HCT116 (cell line): Measurements from ENCODE around the gene NAV3. TPM values are rescaled to one million over a fixed set of nuclear protein-coding genes. Genes with fewer than 3 reads are reported as not detected.
A peak's percentile ranks its signal among the peaks of the same experiment; 100 is the strongest.

ENCODE experiments used
- ATAC-seq: fragments of 200-7000 bp; cut with Tn5 transposase; 2 replicates; pipeline ENCODE4 v1.9.1; 2020; ENCODE audit warnings: mild to moderate bottlenecking, moderate library complexity
- BruUV-seq: library from RNA; stranded (reverse); fragments of 400-500 nt; replicated peaks from 2 replicates; lab custom pipeline; 2021; lab: Mats Ljungman, UMichigan
- CTCF ChIA-PET: fragments of 300-600 bp; sonication (Branson Sonifier 250); formaldehyde crosslinking; loops from one replicate; lab custom pipeline; 2021; ENCODE audit warnings: antibody characterized with exemption; lab: Charles Lee
- POLR2A ChIA-PET: fragments of 300-600, 350-600 bp; sonication (Branson Sonifier 250); formaldehyde crosslinking; loops from one replicate; lab custom pipeline; 2021; ENCODE audit warnings: antibody characterized with exemption; lab: Charles Lee
- RAD21 ChIA-PET, 2 experiments: fragments of 300-600 bp; sonication (Branson Sonifier 250); formaldehyde crosslinking; loops; one replicate each; lab custom pipeline; 2023; ENCODE audit warnings: low total read pairs in 2 of 2; ENCODE audit not compliant: uncharacterized antibody in 2 of 2, unreplicated experiment in 2 of 2, low non-redundant PET in 1 of 2; lab: Charles Lee
- DNase-seq: peaks from one replicate; pipeline ENCODE4 v3.0.0-alpha.2; 2010; ENCODE audit warnings: low read depth, low spot score
- H2AFZ ChIP-seq: fragments of 200-600 bp; shearing (Covaris generic), sonication (generic); 2 replicates; pipeline ENCODE4 v1.6.1; 2017; ENCODE audit warnings: low read depth, mixed run types, mixed read lengths, antibody characterized with exemption, low read length; ENCODE audit not compliant: poor library complexity, severe bottlenecking
- H3K27ac ChIP-seq: 2 replicates; pipeline ENCODE4 v1.5.1; 2012; ENCODE audit warnings: low read depth, low read length
- H3K27me3 ChIP-seq: fragments of 200-600 bp; sonication (generic); 2 replicates; pipeline ENCODE4 v1.6.1; 2016; ENCODE audit warnings: mixed run types, low read length, mixed read lengths; ENCODE audit not compliant: insufficient read depth
- H3K36me3 ChIP-seq, 2 experiments: fragments of 200-500 bp in 1 of 2; fragments of 200-600 bp in 1 of 2; sonication (Bioruptor generic) in 1 of 2; sonication (generic) in 1 of 2; 2 replicates each; pipeline versions ENCODE4 v1.5.1 to v1.6.1; 2014 to 2016; ENCODE audit warnings: low read length in 2 of 2, inconsistent platforms in 1 of 2, mixed read lengths in 1 of 2, mixed run types in 1 of 2; ENCODE audit not compliant: insufficient read depth in 2 of 2, control insufficient read depth in 1 of 2
- H3K4me1 ChIP-seq, 2 experiments: fragments of 200-600 bp in 1 of 2; sonication (generic) in 1 of 2; 2 replicates each; pipeline versions ENCODE4 v1.5.1 to v1.6.1; 2012 to 2017; ENCODE audit warnings: low read length in 2 of 2, inconsistent platforms in 1 of 2, mild to moderate bottlenecking in 1 of 2, mixed read lengths in 1 of 2, mixed run types in 1 of 2, moderate library complexity in 1 of 2; ENCODE audit not compliant: insufficient read depth in 2 of 2, control insufficient read depth in 1 of 2
- H3K4me2 ChIP-seq: fragments of 200-600 bp; sonication (generic); 2 replicates; pipeline ENCODE4 v1.6.1; 2017; ENCODE audit warnings: mixed run types, low read length, mixed read lengths
- H3K4me3 ChIP-seq, 2 experiments: fragments of 200-600 bp in 1 of 2; sonication (generic) in 1 of 2; replicated peaks in 1 of 2; 2 replicates each; pipeline ENCODE4 v1.5.1; 2011 to 2016; ENCODE audit warnings: low read length in 2 of 2, control low read depth in 1 of 2, low read depth in 1 of 2, mild to moderate bottlenecking in 1 of 2, mixed read lengths in 1 of 2, mixed run types in 1 of 2
- H3K79me2 ChIP-seq: fragments of 200-600 bp; sonication (generic); 2 replicates; pipeline ENCODE4 v1.6.1; 2017; ENCODE audit warnings: mild to moderate bottlenecking, mixed run types, low read length, moderate library complexity, mixed read lengths; ENCODE audit not compliant: insufficient read depth
- H3K9ac ChIP-seq: fragments of 200-600 bp; sonication (generic); 2 replicates; pipeline ENCODE4 v1.6.1; 2016; ENCODE audit warnings: low read length, mixed read lengths
- H3K9me2 ChIP-seq: fragments of 200-600 bp; sonication (generic), shearing (Covaris generic); 2 replicates; pipeline ENCODE4 v1.6.1; 2017; ENCODE audit warnings: mixed run types, mild to moderate bottlenecking, moderate library complexity; ENCODE audit not compliant: insufficient read depth
- H3K9me3 ChIP-seq, 2 experiments: fragments of 200-500 bp in 1 of 2; fragments of 200-600 bp in 1 of 2; sonication (Bioruptor generic) in 1 of 2; sonication (generic) in 1 of 2; 2 replicates each; pipeline ENCODE4 v1.6.1; 2014 to 2017; ENCODE audit warnings: low read length in 2 of 2, mixed read lengths in 2 of 2, inconsistent platforms in 1 of 2, low read depth in 1 of 2, mild to moderate bottlenecking in 1 of 2, mixed run types in 1 of 2, moderate library complexity in 1 of 2; ENCODE audit not compliant: control insufficient read depth in 1 of 2, insufficient read depth in 1 of 2
- H4K20me1 ChIP-seq: fragments of 200-600 bp; sonication (generic), shearing (Covaris generic); 2 replicates; pipeline ENCODE4 v1.6.1; 2017; ENCODE audit warnings: mixed run types, mild to moderate bottlenecking, moderate library complexity; ENCODE audit not compliant: insufficient read depth
- CEBPB ChIP-seq: IDR thresholded peaks from 2 replicates; pipeline ENCODE4 v1.6.1; 2012; ENCODE audit warnings: low read depth
- CTCF ChIP-seq, 3 experiments: fragments of 200-600 bp in 1 of 3; sonication (generic) in 1 of 3; IDR thresholded peaks in 2 of 3; conservative IDR thresholded peaks in 1 of 3; 2 replicates each; pipeline ENCODE4 v1.5.1; 2012 to 2017; ENCODE audit warnings: low read depth in 2 of 3, low read length in 2 of 3, antibody characterized with exemption in 1 of 3, borderline replicate concordance in 1 of 3, control low read depth in 1 of 3, mild to moderate bottlenecking in 1 of 3, mixed read lengths in 1 of 3, mixed run types in 1 of 3, moderate library complexity in 1 of 3; ENCODE audit not compliant: insufficient read depth in 1 of 3
- EGR1 ChIP-seq: IDR thresholded peaks from 2 replicates; pipeline ENCODE4 v1.6.1; 2012; ENCODE audit warnings: low read depth
- ELF1 ChIP-seq: IDR thresholded peaks from 2 replicates; pipeline ENCODE4 v1.6.1; 2012; ENCODE audit warnings: low read depth, borderline replicate concordance
- EZH2 ChIP-seq: fragments of 200-600 bp; sonication (generic); IDR thresholded peaks from 2 replicates; pipeline ENCODE4 v1.6.1; 2017; ENCODE audit warnings: antibody characterized with exemption, mixed run types
- EZH2phosphoT487 ChIP-seq: fragments of 200-600 bp; IDR thresholded peaks from 2 replicates; pipeline ENCODE4 v1.6.1; 2018; ENCODE audit warnings: antibody characterized with exemption, borderline replicate concordance
- POLR2A ChIP-seq: IDR thresholded peaks from 2 replicates; pipeline ENCODE4 v1.7.0; 2011; ENCODE audit warnings: borderline replicate concordance; ENCODE audit not compliant: insufficient read depth, insufficient read length; ENCODE audit errors: extremely low read depth
- POLR2AphosphoS5 ChIP-seq: IDR thresholded peaks from 2 replicates; pipeline ENCODE4 v1.6.1; 2011; ENCODE audit warnings: mild to moderate bottlenecking, low read depth, low read length, moderate library complexity
- SIN3A ChIP-seq: IDR thresholded peaks from 2 replicates; pipeline ENCODE4 v1.6.1; 2012; ENCODE audit warnings: low read depth
- SP1 ChIP-seq: IDR thresholded peaks from 2 replicates; pipeline ENCODE4 v1.6.1; 2012; ENCODE audit warnings: low read depth
- YY1 ChIP-seq: IDR thresholded peaks from 2 replicates; pipeline ENCODE4 v1.6.1; 2011; ENCODE audit warnings: low read length, low read depth, moderate library complexity, mild to moderate bottlenecking; ENCODE audit not compliant: insufficient replicate concordance; ENCODE audit errors: extremely low read depth
- intact Hi-C: fragments of 100-400 bp; cut with micrococcal nuclease; formaldehyde crosslinking; loops from 2 replicates; pipeline ENCODE4 v1.10.0; 2022
- total RNA-seq: library from RNA; stranded (reverse); gene quantifications from one replicate; pipeline ENCODE4 v1.2.1, GENCODE V29; 2021; ENCODE audit not compliant: unreplicated experiment

Gene NAV3
- total RNA-seq, 1 experiment from 2014 or later: 7.8 TPM

DNA sequence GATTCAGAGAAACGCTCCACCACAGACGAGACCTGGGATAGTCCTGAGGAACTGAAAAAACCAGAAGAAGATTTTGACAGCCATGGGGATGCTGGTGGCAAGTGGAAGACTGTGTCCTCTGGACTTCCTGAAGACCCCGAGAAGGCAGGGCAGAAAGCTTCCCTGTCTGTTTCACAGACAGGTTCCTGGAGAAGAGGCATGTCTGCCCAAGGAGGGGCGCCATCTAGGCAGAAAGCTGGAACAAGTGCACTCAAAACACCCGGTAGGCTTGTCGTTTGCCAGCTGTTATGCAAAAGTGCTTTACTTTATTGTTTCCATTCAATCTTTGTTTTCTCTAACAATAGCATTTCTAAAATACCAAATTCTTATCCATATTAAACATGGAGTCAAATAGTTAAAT lies 287.3 kb downstream of the NAV3 start:
- no peaks in the 10 kb centered on the region for H3K27me3 ChIP-seq
- CTCF ChIA-PET: interaction anchor here (1.2 to 4.4 kb wide), 6 partner anchors 14 to 193 kb away, joined by 3 to 24 read pairs (median 4); no protein-coding TSS in a partner anchor
- POLR2A ChIA-PET: no interaction called here
- ATAC-seq: no peak
- H3K4me2 ChIP-seq: no peak overlapping the region
- no peaks in the 10 kb centered on the region for H3K79me2 ChIP-seq
- no peak overlapping the region for H3K27ac ChIP-seq
- H4K20me1 ChIP-seq: no peaks in the 10 kb centered on the region
- no TSS peak for BruUV-seq
- intact Hi-C loops: no loop called here
- H3K4me1 ChIP-seq: no peaks in the 10 kb centered on the region
- H3K9me3 ChIP-seq: peaks cover 1 to 4% of the 10 kb centered on the region in 2 experiments; a peak in 1 of 4 replicates
- H3K36me3 ChIP-seq: no peaks in the 10 kb centered on the region
- H2AFZ ChIP-seq: no peak overlapping the region
- no peaks in the 10 kb centered on the region for H3K9me2 ChIP-seq
- TF ChIP-seq SIN3A (no peak), CTCF (IDR thresholded peaks at IDR 0.05 in 2 of 3, conservative IDR thresholded peaks at IDR 0.05 in 1 of 3; ENCODE audit: borderline replicate concordance in 1 of 3, insufficient read depth in 1 of 3, low read depth in 2 of 3, low read length in 2 of 3) (peak; percentile 11 to 33 (median 29); a peak in 3 of 6 replicates)
- H3K4me3 ChIP-seq: no peak overlapping the region
- RAD21 ChIA-PET: no interaction called here
- DNase-seq: no peak
- no peak overlapping the region for H3K9ac ChIP-seq

DNA sequence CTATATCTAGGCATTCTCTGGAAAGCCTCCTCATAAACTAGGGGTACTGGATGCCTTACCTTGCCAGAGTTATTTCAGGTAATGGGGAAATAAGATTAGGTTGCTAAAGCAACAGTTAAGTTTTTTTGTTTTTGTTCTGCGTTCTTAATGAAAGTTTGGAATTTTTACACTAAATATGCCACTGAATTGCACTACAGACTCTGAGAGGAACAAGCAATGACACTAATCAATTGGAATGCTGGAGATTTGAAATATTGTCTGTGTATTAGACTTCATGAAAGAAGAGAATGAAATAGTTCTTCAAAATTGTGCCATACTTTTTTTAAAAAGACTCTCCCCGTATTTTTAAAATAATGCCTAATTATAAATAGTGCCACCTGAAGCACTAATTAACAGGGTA lies 287.8 kb downstream of the NAV3 start:
- RAD21 ChIA-PET: no interaction called here
- TF ChIP-seq SP1: no peak
- no peak for TF ChIP-seq EZH2
- no peak for TF ChIP-seq POLR2A
- TF ChIP-seq ELF1: no peak
- TF ChIP-seq CTCF (IDR thresholded peaks at IDR 0.05 in 2 of 3, conservative IDR thresholded peaks at IDR 0.05 in 1 of 3; ENCODE audit: borderline replicate concordance in 1 of 3, insufficient read depth in 1 of 3, low read depth in 2 of 3, low read length in 2 of 3): no peak
- TF ChIP-seq EGR1: no peak
- TF ChIP-seq EZH2phosphoT487: no peak
- no peak for TF ChIP-seq YY1
- no peak for TF ChIP-seq CEBPB
- no peak for TF ChIP-seq POLR2AphosphoS5
- POLR2A ChIA-PET: no interaction called here
- Histone ChIP-seq H4K20me1 (no peaks in the 10 kb centered on the region), H3K4me2 (no peak overlapping the region), H3K9ac (no peak overlapping the region), H3K9me3 (no peaks in the 10 kb centered on the region; a peak in 1 of 4 replicates), H3K4me3 (no peak overlapping the region), H3K4me1 (no peaks in the 10 kb centered on the region), H3K79me2 (no peaks in the 10 kb centered on the region), H3K27ac (no peak overlapping the region), H2AFZ (no peak overlapping the region), H3K27me3 (no peaks in the 10 kb centered on the region), H3K36me3 (no peaks in the 10 kb centered on the region), H3K9me2 (no peaks in the 10 kb centered on the region)
- no peak for DNase-seq
- no TSS peak for BruUV-seq
- intact Hi-C loops: no loop called here
- ATAC-seq: no peak
- CTCF ChIA-PET: interaction anchor here (1.1 to 4.4 kb wide), 8 partner anchors 13 to 193 kb away, joined by 3 to 24 read pairs (median 4); no protein-coding TSS in a partner anchor
